Body of pancreas (tissue), 4 donors: Measurements from ENCODE around the gene HMGCR.

Experiments used
- POLR2A ChIP-seq, 3 donors: fragments of 450-650 bp; IDR thresholded peaks; one replicate each; pipeline ENCODE4 v1.6.1; 2016; ENCODE audit warnings: antibody characterized with exemption in 3 of 3, mild to moderate bottlenecking in 2 of 3
- TF ChIP-seq, protein P1 (sequence below), 7 experiments: fragments of 450-650 bp in 4 of 7; fragments of 200-600 bp in 3 of 7; sonication (generic) in 3 of 7; IDR thresholded peaks; one replicate each; pipeline ENCODE4 v1.5.1; 2016 to 2019; ENCODE audit warnings: antibody characterized with exemption in 7 of 7

- TF ChIP-seq, protein P1, sequence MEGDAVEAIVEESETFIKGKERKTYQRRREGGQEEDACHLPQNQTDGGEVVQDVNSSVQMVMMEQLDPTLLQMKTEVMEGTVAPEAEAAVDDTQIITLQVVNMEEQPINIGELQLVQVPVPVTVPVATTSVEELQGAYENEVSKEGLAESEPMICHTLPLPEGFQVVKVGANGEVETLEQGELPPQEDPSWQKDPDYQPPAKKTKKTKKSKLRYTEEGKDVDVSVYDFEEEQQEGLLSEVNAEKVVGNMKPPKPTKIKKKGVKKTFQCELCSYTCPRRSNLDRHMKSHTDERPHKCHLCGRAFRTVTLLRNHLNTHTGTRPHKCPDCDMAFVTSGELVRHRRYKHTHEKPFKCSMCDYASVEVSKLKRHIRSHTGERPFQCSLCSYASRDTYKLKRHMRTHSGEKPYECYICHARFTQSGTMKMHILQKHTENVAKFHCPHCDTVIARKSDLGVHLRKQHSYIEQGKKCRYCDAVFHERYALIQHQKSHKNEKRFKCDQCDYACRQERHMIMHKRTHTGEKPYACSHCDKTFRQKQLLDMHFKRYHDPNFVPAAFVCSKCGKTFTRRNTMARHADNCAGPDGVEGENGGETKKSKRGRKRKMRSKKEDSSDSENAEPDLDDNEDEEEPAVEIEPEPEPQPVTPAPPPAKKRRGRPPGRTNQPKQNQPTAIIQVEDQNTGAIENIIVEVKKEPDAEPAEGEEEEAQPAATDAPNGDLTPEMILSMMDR (IDR thresholded peaks at IDR 0.05): no peak
- no peak for TF ChIP-seq POLR2A (IDR thresholded peaks at IDR 0.05)
Measured at GRCh38 chr5:75348241-75348640, 11.2 kb downstream of the HMGCR start.
